CD14-positive monocyte (primary cell): Measurements from ENCODE around the gene TTC7B. TPM values are rescaled to one million over a fixed set of nuclear protein-coding genes. Genes with fewer than 3 reads are reported as not detected.

Source experiments
- DNase-seq, 3 donors: peaks; one replicate each; pipeline ENCODE4 v3.0.0-alpha.2; 2011 to 2022
- H2AFZ ChIP-seq: 2 replicates; pipeline ENCODE4 v1.6.0; 2012; ENCODE audit warnings: mild to moderate bottlenecking, low read depth, low read length, inconsistent platforms; ENCODE audit not compliant: insufficient read depth, poor library complexity, severe bottlenecking
- H3K27ac ChIP-seq, 2 donors: 1 replicate in 1 of 2; 2 replicates in 1 of 2; pipeline ENCODE4 v1.5.1; 2012 to 2013; ENCODE audit warnings: low read length in 2 of 2, control low read depth in 1 of 2, inconsistent platforms in 1 of 2, low read depth in 1 of 2, mild to moderate bottlenecking in 1 of 2
- H3K27me3 ChIP-seq, 2 donors: one replicate each; pipeline versions ENCODE4 v1.6.0 to v1.6.1; 2011 to 2013; ENCODE audit warnings: low read length in 2 of 2; ENCODE audit not compliant: control insufficient read depth in 2 of 2, insufficient read depth in 2 of 2
- H3K36me3 ChIP-seq, 2 donors: replicated peaks in 1 of 2; 1 replicate in 1 of 2; 2 replicates in 1 of 2; pipeline versions ENCODE4 v1.5.1 to v1.6.1; 2012 to 2013; ENCODE audit warnings: low read length in 2 of 2, control low read depth in 1 of 2, inconsistent platforms in 1 of 2, mild to moderate bottlenecking in 1 of 2; ENCODE audit not compliant: insufficient read depth in 2 of 2, control insufficient read depth in 1 of 2
- H3K4me1 ChIP-seq, 2 donors: 1 replicate in 1 of 2; 2 replicates in 1 of 2; pipeline versions ENCODE4 v1.5.1 to v1.6.1; 2012 to 2013; ENCODE audit warnings: low read length in 2 of 2, control low read depth in 1 of 2, inconsistent platforms in 1 of 2, mild to moderate bottlenecking in 1 of 2, moderate library complexity in 1 of 2; ENCODE audit not compliant: insufficient read depth in 2 of 2, control insufficient read depth in 1 of 2
- H3K4me2 ChIP-seq: replicated peaks from 2 replicates; pipeline ENCODE3; 2012; ENCODE audit warnings: low read length, moderate library complexity, mild to moderate bottlenecking; ENCODE audit not compliant: poor library complexity, severe bottlenecking; ENCODE audit errors: extremely low read depth
- H3K4me3 ChIP-seq, 3 experiments: fragments of 200-600 bp in 1 of 3; sonication (generic) in 1 of 3; replicated peaks in 1 of 3; 1 replicate in 2 of 3; 2 replicates in 1 of 3; pipeline ENCODE4 v1.5.1; 2011 to 2013; ENCODE audit warnings: low read length in 3 of 3, mild to moderate bottlenecking in 3 of 3, control low read depth in 2 of 3, low read depth in 2 of 3, inconsistent platforms in 1 of 3, moderate library complexity in 1 of 3
- H3K79me2 ChIP-seq: 2 replicates; pipeline ENCODE4 v1.6.0; 2012; ENCODE audit warnings: mild to moderate bottlenecking, control low read depth, inconsistent platforms, low read length, moderate library complexity; ENCODE audit not compliant: insufficient read depth
- H3K9ac ChIP-seq: 2 replicates; pipeline ENCODE4 v1.6.0; 2017; ENCODE audit warnings: low read length, mild to moderate bottlenecking; ENCODE audit not compliant: insufficient read depth, poor library complexity, severe bottlenecking
- H3K9me3 ChIP-seq, 2 donors: replicated peaks in 1 of 2; 1 replicate in 1 of 2; 2 replicates in 1 of 2; pipeline versions ENCODE4 v1.5.1 to v1.6.1; 2012 to 2013; ENCODE audit warnings: low read length in 2 of 2, control low read depth in 1 of 2; ENCODE audit not compliant: control insufficient read depth in 1 of 2, insufficient read depth in 1 of 2
- H4K20me1 ChIP-seq: 2 replicates; pipeline ENCODE4 v1.6.0; 2012; ENCODE audit warnings: mild to moderate bottlenecking, low read length, control low read depth, moderate library complexity; ENCODE audit not compliant: insufficient read depth
- H3K27ac Mint-ChIP-seq, 7 donors: one replicate each; pipeline ENCODE4 v1.8.0; 2020; ENCODE audit warnings: mild to moderate bottlenecking in 7 of 7, mixed read lengths in 7 of 7, moderate library complexity in 6 of 7, inconsistent platforms in 2 of 7
- H3K27me3 Mint-ChIP-seq, 3 donors: one replicate each; pipeline ENCODE4 v1.8.0; 2021 to 2022; ENCODE audit warnings: low read depth in 3 of 3, mild to moderate bottlenecking in 3 of 3, mixed read lengths in 3 of 3, moderate library complexity in 3 of 3, inconsistent platforms in 1 of 3
- H3K36me3 Mint-ChIP-seq, 2 donors: one replicate each; pipeline ENCODE4 v1.8.0; 2020; ENCODE audit warnings: mixed read lengths in 2 of 2, inconsistent platforms in 1 of 2, mild to moderate bottlenecking in 1 of 2
- H3K4me1 Mint-ChIP-seq: one replicate; pipeline ENCODE4 v1.8.0; 2020; ENCODE audit warnings: mild to moderate bottlenecking, mixed read lengths
- H3K4me3 Mint-ChIP-seq, 2 donors: one replicate each; pipeline ENCODE4 v1.8.0; 2020; ENCODE audit warnings: mild to moderate bottlenecking in 2 of 2, mixed read lengths in 2 of 2, moderate library complexity in 1 of 2
- H3K9me3 Mint-ChIP-seq, 7 donors: one replicate each; pipeline ENCODE4 v1.8.0; 2020 to 2022; ENCODE audit warnings: mixed read lengths in 7 of 7, mild to moderate bottlenecking in 6 of 7, moderate library complexity in 6 of 7, inconsistent platforms in 2 of 7
- WGBS: methylation state at CpG from one replicate; pipeline ENCODE4 v1.1.5; 2013; ENCODE audit warnings: missing lambda C conversion rate; ENCODE audit not compliant: insufficient coverage; 5-methylcytosine and 5-hydroxymethylcytosine counted together
- intact Hi-C, 2 donors: fragments of 100-400 bp; cut with micrococcal nuclease; formaldehyde crosslinking; loops; one replicate each; pipeline versions ENCODE4 v1.15.0 to v1.15.1; 2023
- polyA plus RNA-seq, 3 donors: library from polyadenylated mRNA; depleted of rRNA in 1 of 3; unstranded in 2 of 3; stranded (reverse) in 1 of 3; fragments of 300-500 nt in 2 of 3; fragments of >200 nt in 1 of 3; fragmentation: Illumina TruSeq in 2 of 3; gene quantifications; 1 replicate in 2 of 3; 2 replicates in 1 of 3; pipeline ENCODE4 v1.2.3, GENCODE V29; 2012 to 2021
- TF ChIP-seq, protein P1 (sequence below): fragments of 200-600 bp; IDR thresholded peaks from one replicate; pipeline ENCODE4 v1.8.0; 2022; ENCODE audit warnings: antibody characterized with exemption, mild to moderate bottlenecking

The TTC7B gene
- polyA plus RNA-seq, 3 donors, result 0.87 to 2.6 (median 1.2) TPM

DNA sequence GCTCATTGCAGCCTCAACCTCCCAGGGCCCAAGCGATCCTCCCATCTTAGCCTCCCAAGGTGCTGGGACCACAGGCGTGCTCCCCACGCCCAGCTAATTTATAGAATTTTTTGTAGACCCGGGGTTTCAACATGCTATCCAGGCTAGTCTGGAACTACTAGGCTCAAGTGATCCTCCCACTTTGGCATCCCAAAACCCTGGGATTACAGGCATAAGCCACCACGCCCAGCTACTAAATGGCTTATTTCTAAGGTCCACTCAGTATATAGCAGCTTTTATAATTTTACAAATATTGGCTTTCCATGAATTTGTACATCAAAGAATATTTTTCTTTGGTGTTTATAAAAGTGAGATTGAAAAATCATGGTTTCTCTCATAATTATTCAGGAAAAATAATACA, 167.8 kb downstream of the TTC7B start:
- no peak for DNase-seq
- Mint-ChIP-seq H3K9me3 (no peaks in the 10 kb centered on the region), H3K27me3 (peaks cover 0 to 2% (median 2%) of the 10 kb centered on the region in 3 donors), H3K4me3 (no peak overlapping the region), H3K4me1 (peaks cover 56% of the 10 kb centered on the region), H3K27ac (no peak overlapping the region), H3K36me3 (peaks cover 0 to 11% of the 10 kb centered on the region in 2 donors)
- Histone ChIP-seq H3K27ac (no peak overlapping the region), H3K9me3 (no peaks in the 10 kb centered on the region), H3K4me1 (peaks cover 35 to 55% of the 10 kb centered on the region in 2 donors), H3K36me3 (no peaks in the 10 kb centered on the region), H3K79me2 (no peaks in the 10 kb centered on the region), H3K4me3 (no peak overlapping the region), H4K20me1 (no peaks in the 10 kb centered on the region), H3K9ac (no peak overlapping the region), H3K4me2 (no peak overlapping the region), H3K27me3 (no peaks in the 10 kb centered on the region), H2AFZ (no peak overlapping the region)
- 100% methylated on average over 4 of the region's 5 CpGs for whole genome bisulfite sequencing
- intact Hi-C loops, result no loop called here
- TF ChIP-seq, protein P1, sequence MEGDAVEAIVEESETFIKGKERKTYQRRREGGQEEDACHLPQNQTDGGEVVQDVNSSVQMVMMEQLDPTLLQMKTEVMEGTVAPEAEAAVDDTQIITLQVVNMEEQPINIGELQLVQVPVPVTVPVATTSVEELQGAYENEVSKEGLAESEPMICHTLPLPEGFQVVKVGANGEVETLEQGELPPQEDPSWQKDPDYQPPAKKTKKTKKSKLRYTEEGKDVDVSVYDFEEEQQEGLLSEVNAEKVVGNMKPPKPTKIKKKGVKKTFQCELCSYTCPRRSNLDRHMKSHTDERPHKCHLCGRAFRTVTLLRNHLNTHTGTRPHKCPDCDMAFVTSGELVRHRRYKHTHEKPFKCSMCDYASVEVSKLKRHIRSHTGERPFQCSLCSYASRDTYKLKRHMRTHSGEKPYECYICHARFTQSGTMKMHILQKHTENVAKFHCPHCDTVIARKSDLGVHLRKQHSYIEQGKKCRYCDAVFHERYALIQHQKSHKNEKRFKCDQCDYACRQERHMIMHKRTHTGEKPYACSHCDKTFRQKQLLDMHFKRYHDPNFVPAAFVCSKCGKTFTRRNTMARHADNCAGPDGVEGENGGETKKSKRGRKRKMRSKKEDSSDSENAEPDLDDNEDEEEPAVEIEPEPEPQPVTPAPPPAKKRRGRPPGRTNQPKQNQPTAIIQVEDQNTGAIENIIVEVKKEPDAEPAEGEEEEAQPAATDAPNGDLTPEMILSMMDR, result no peak

DNA sequence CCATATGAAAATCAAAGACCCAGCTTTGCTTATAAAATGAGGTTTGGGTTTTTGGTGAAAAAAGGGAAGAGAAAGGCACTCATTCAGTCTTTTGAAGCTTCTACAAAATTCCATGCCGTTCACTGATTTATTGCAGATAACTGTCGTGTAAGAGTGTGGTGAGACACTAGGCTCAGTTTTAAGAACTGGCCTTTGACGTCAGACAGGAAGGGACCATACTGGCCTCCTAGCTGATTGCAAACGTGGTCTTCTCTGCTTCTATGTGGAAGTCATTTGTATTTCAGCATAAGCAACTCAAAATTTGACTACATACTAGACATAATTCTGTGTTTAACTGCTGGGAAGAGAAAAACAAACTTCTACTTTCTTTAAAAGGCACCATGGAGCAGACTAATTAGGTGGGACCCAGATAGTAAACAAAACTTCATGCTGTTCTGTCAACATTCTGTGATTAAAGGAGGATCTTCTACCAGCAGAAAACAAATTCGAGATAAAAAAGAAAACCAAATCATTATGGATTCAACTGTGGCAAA, 168.7 kb downstream of the TTC7B start:
- H3K4me3 Mint-ChIP-seq, result peak overlapping the region in 1 of 2 donors; percentile 39
- H3K27me3 Mint-ChIP-seq, result peaks cover 0 to 2% (median 0%) of the 10 kb centered on the region in 3 donors
- WGBS, result 0% methylated on average over 2 of the region's 5 CpGs
- no peak overlapping the region for H3K4me2 ChIP-seq
- DNase-seq, result peak; percentile 62 to 66 (median 65)
- intact Hi-C loops, result no loop called here
- H3K4me1 ChIP-seq, result peaks cover 35 to 56% of the 10 kb centered on the region in 2 donors
- H3K79me2 ChIP-seq, result no peaks in the 10 kb centered on the region
- no peaks in the 10 kb centered on the region for H3K9me3 Mint-ChIP-seq
- peak overlapping the region in 1 of 2 donors; percentile 56 for H3K27ac ChIP-seq
- no peak overlapping the region for H2AFZ ChIP-seq
- no peaks in the 10 kb centered on the region for H4K20me1 ChIP-seq
- no peaks in the 10 kb centered on the region for H3K36me3 ChIP-seq
- H3K27me3 ChIP-seq, result no peaks in the 10 kb centered on the region
- H3K9me3 ChIP-seq, result no peaks in the 10 kb centered on the region
- no peak overlapping the region for H3K9ac ChIP-seq
- peaks cover 0 to 4% of the 10 kb centered on the region in 2 donors for H3K36me3 Mint-ChIP-seq
- H3K4me1 Mint-ChIP-seq, result peaks cover 56% of the 10 kb centered on the region
- H3K27ac Mint-ChIP-seq, result peak overlapping the region; percentile 15 to 88 (median 61)
- no peak overlapping the region for H3K4me3 ChIP-seq
- TF ChIP-seq, protein P1, result no peak
